ENCODE data around the gene ITGB3. TPM values are rescaled to one million over a fixed set of nuclear protein-coding genes. Genes with fewer than 3 reads are reported as not detected.

ITGB3 gene
- total and polyA plus RNA-seq, 10 of the 15 experiments (the other 5 are each of a cell fraction or from before 2014, with no cell fraction given): 0.69 to 22.8 (median 13.6) TPM

DNA sequence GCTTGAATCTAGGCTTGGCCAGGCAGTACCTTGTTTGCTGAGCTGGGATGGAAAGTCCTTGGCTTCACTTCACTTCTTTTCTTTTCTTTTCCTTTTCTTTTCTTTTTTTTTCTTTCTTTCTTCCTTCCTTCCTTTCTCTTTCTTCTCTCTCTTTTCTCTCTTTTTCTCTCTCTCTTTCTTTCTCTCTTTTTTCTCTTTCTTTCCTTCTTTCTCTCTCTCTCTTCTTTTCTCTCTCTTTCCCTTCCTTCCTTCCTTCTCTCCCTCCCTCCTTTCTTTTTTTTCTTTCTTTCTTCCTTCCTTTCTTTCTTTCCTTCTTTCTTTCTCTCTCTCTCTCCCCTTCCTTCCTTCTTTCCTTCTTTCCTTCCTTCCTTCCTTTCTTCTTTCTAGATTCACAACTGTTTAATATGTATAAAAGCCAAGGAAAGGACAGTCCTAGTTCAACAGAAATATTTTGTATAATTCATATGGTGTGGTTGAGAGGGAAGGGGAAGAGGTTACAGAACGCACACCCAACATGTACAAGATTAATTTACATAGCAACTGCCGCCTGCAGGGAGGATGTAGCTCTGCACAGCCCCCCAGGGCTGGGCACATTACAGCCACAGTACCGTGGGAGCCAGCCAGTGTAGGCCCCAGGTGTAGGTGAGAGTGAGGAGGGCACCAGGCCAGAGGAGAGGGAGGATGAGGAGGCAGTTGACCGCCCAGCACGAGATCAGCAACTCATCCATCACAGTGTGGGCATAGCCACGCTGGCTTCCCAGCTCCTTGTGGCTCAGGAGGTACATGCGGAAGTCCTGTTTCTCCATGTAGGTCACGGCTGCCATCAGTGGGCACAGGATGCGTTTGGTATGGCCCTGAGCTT, 9.7 kb upstream of the ITGB3 start:
- no peak overlapping the region for H3K27ac ChIP-seq (ENCODE audit: control insufficient read depth, insufficient read depth)
- WGBS (ENCODE audit: insufficient coverage, insufficient replicate concordance, low lambda C conversion rate, missing lambda C conversion rate): 37% methylated on average over 9 of the region's 9 CpGs
- ChIA-PET SMC1A (ENCODE audit: uncharacterized antibody, unreplicated experiment) (interaction anchor here (1.5 to 3.0 kb wide), 3 partner anchors 14 to 72 kb away, joined by 4 to 13 read pairs (median 8); no protein-coding TSS in a partner anchor), POLR2A (interaction anchor here (0.6 kb wide), 1 partner anchor 44 kb away, joined by 5 read pairs; no protein-coding TSS in a partner anchor), CTCF (interaction anchor here (2.8 to 5.7 kb wide), 2 partner anchors 13 to 71 kb away, joined by 6 to 19 read pairs; no protein-coding TSS in a partner anchor), RAD21 (ENCODE audit: unreplicated experiment) (no interaction called here)
- intact Hi-C loops (cut with micrococcal nuclease; ENCODE audit: unreplicated experiment) (no loop called here), in situ Hi-C loops (cut with MboI) (no loop called here)
- H4K20me1 ChIP-seq (ENCODE audit: control insufficient read depth, insufficient read depth): no peaks in the 10 kb centered on the region
- no peaks in the 10 kb centered on the region for H3K36me3 ChIP-seq (ENCODE audit: control insufficient read depth in 2 of 2, insufficient read depth in 2 of 2, low read length in 1 of 2)
- H3K4me2 ChIP-seq (ENCODE audit: control insufficient read depth, insufficient read depth): no peak overlapping the region
- peaks cover 10% of the 10 kb centered on the region for H3K4me1 ChIP-seq (ENCODE audit: control insufficient read depth, insufficient read depth, low read length)
- no peaks in the 10 kb centered on the region; the same call in 2 of the 3 replicates for H3K9me3 ChIP-seq (replicated peaks; ENCODE audit: control insufficient read depth, insufficient read depth, low read length)
- no peaks in the 10 kb centered on the region for H3K79me2 ChIP-seq (ENCODE audit: control insufficient read depth, insufficient read depth, low read length)
- H2AFZ ChIP-seq (ENCODE audit: control insufficient read depth, low read depth, low read length): no peak overlapping the region
- no peak for FAIRE-seq
- peak; percentile 31 for ATAC-seq
- H3K4me3 ChIP-seq: no peak overlapping the region
- no peak for TF ChIP-seq CBFB (IDR thresholded peaks at IDR 0.05; ENCODE audit: low read depth)
- no peak for TF ChIP-seq ATF7 (IDR thresholded peaks at IDR 0.05; ENCODE audit: low read depth)
- TF ChIP-seq RAD21 (IDR thresholded peaks at IDR 0.05; ENCODE audit: insufficient read depth, low read depth, low read length): no peak
- no peak for TF ChIP-seq MXI1 (IDR thresholded peaks at IDR 0.05; ENCODE audit: low read depth, low read length)
- TF ChIP-seq NFYA (IDR thresholded peaks at IDR 0.05; ENCODE audit: borderline replicate concordance, low read depth, low read length): no peak
- no peak for TF ChIP-seq SUZ12 (IDR thresholded peaks at IDR 0.05; ENCODE audit: unreplicated experiment)
- TF ChIP-seq SP1 (IDR thresholded peaks at IDR 0.05; ENCODE audit: low read depth, low read length): no peak
- no TSS peak for BruUV-seq (replicated peaks)
- H3K9ac ChIP-seq (ENCODE audit: control insufficient read depth, insufficient read depth, low read length): no peak overlapping the region
- DNase-seq (ENCODE audit: low read depth, low spot score): no peak
- H3K27me3 ChIP-seq (replicated peaks in 1 of 2; ENCODE audit: control insufficient read depth in 2 of 2, insufficient read depth in 2 of 2, low read length in 1 of 2): no peaks in the 10 kb centered on the region
